Measurements from ENCODE around the gene AAK1.
"Not testable (repeated sequence)": the region's sequence is repeated elsewhere in the genome, so short reads cannot be mapped to it uniquely, and the experiment has no call there.

The AAK1 gene

DNA sequence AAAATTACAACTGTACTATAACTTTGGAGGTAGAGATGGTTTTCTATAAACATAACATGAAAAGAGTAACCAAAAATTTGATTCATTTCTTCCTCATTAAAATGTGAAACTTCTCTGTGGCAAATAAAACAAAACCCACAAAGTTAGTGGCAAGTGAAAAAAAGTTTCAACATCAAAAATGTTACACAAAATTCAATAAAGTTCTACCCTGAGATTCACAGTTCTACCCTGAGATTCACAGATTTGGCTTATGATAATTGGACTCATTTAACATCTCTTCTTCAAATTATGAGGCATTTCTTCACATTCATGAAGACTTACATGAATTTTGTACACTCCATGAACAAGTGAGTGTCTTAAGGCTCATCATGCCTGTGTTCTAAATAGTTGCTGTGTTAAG, 51.0 kb downstream of the AAK1 start:
- no peak for DNase-seq

DNA sequence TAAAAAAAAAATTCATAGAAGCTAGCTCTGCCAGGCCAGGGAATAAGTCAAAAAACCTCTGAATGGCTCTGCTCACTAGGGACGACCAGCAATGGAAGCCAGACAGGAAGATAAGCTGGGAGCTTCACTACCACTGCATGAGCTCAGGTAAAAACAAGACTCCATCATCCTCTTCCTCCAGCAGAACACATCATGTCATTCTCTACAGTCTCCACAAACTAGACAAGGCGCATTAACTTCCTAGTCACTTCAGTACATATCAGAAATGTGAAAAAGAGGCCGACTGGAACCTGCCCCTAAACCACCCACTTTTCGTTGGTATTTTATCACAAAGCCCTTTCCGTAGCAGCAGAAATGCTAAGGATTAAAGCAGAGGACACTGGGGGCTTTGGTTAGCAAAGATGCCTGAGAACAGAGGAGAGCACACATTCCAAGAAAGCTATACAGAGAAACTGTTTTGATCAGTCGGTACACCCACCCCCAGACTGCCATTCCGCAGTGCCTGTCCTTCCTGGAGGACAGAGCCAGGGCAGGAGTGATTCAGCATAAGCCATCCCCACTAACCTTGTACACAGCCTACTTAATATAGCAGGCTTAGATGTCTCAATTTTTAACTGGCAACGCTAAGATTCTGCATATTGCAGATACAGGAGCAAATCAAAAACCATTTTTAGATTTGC, 53.4 kb downstream of the AAK1 start:
- DNase-seq, result no peak

DNA sequence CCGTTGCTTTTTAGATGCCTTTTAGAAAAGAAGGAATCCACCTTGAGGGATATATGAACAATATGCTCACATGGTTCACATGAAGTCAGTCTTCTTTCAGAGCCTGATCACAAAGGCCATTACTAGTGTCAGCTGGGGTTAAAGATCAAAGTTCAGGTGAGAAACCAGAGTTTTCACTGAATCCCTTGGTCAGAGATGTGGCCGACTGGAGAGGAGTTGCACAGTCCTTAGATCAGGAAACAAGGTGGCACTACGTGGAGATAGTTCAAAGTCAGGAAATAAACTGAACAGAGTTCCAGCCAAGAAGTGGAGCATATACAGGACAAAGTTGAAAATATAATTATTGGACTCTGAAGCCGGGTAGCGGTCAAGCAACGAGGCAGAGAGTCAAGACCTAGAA, 54.6 kb downstream of the AAK1 start:
- DNase-seq, result no peak

DNA sequence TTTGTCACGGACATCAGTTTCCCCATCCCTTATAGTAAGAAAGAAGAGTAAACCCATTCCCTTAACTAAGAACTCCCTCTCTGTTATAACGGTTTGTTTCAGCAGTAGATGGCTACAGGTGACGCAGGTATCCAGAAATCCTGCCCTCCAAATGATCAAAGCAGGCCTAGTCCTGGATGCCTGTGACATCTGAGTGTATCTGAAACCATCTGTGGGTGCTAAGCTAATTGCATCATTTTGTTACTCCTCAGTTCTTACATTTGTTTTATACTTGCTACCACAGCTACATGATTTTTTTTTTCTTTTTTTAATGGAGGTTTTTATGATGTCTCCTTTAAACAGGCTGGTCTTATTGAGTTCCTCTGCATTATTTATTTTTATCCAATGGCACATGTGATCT, 55.1 kb downstream of the AAK1 start:
- DNase-seq, result no peak

DNA sequence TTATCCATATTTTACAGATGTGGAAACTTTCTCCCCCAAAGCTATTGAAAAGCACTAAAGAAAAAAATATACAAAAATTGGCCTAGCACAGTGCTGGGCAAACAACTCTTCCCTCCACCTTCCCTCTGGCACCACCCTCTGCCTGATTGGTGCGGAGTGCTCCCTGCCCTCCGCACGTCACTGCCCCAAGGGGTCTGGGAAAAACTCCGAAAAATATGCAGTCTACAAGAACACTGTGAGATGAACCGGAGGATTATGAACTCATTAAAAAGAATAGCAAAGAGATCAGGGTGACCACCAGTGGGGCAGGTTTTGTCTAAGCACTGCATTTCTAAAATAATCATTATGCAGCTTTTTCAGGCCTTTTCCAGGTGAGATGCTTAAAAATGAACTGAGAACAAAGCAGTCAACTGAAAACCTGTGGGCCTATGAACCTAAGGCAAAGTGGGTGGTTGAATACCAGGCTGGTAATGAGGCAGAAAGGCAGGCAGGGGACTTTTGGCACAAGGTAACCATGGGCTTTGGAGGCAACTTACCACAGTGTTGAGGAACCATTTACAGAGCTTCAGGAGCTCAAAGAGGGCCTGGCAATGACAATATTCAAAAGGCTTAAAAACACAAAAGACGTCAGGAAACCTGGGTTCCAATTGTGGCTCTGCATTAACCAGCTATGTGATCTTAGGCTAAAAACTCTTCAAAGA, 57.5 kb downstream of the AAK1 start:
- no peak for DNase-seq

DNA sequence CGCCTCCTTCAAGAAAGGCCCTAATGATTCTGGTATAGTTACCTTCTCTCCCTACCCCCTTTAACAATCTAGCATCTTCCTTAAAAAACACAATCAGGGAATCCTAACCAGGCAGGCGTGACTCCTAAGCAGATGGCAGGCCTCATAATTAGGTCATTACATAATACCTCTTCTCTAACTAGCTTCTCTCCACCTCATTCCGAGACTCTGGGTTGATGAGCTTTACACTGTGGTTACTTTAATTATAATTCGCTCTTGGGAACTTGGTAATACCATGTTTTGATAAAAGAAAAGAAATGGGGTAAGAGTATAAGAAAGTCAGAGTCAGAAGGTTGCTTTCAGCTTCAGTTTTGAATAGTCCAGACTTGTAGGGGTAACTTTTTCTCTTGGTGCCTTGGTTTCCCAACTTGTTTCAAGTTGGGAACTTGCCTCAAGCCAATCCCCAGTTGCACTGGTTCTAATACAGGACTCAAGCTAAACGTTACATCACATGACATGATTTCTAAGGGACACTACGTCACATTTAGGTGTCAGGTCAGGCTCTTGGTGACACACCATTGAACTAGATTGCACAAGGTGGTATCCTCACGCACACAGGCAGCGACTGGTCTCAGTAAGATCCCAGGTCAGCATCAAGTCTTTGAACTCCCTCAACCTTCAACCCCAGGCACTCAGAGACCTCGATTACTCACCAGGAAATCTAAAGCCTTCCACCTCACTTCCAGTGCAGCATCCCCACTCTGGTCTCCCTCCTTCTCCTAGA, 59.2 kb downstream of the AAK1 start:
- DNase-seq, result no peak

DNA sequence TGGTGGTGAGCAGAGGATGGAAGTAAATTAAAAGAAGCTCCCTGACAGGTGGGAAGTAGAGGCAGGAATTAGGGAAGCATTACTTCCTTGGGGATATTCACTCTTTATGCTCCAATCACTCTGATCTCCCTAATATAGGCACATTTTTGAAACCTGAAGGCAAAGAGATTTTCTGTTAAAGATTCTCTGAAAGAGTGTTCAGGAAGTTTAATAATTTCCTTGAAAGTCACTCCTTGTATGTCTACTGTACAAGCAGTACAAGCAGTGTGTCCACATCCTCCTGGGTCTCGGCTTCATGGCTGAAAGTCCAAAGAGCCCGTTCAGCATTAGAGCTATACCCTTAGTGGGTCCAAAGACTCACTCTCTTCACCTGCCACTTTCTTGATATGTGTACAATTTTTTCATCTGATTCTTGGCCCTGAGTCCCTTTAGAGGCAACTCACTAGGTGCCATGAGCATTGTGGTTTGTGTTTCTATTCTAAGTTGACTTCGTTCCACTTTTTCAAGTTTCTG, 60.2 kb downstream of the AAK1 start:
- no peak for DNase-seq

DNA sequence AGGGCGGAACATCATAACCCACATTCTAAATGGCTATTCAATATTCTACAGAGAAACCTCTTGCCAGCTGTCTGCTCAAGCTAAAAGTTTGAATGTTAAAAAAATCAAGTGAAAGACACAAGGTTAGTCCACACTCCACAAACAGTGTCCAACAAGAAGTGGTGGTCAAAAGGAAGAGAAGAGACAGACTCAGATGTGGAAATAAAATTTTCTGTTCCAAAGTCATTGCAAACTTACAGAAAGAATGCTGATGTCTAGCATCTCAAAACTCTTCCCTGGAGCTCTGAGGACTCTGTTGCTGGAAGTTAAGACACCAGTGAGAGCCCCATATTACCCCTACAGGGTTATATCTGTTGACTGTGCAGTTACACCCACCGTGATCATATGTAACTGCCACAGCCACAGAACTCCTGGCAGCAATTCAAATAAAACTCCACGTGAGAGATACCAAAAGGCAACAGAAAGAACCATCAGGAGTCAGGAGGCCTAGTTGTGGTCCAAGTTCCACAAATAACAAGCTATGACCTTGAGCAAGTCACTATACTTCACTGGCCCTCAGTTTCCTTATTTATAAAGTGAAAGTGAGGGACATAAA, 60.9 kb downstream of the AAK1 start:
- no peak for DNase-seq

DNA sequence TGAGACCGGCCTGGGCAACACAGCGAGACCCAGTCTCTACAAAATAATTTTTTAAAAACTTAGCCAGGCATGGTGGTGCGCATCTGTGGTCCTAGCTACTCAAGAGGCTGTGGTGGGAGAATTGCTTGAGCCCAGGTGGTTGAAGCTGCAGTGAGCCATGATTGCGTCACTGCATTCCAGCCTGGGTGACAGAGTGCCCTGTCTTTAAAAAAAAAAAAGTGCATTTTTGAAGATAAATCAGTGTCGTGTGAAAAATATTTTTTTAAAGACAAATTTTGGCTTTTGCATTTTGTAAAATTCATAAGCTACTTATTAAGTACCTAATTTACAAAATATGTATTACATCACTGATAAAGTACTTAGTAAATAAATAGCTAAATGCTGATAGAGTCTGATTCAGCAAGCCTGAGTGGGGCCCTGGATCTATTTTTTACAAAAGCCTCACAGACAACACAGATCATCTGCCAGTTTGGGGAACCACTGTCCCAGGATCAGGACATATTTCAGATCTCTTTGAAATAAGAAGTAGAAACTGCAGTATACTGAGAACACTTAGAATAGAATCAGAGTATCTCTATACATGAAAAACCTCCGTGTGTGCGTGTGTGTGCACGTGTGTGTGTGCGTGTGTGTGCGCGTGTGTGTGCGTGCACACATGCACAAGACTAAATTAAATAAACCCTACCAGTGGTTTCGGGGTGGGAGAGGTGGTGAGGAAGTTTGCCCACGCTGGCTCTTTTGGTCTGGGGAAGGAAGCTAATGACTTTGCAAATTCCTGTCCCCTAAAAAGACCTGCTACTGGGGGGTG, 61.6 kb downstream of the AAK1 start:
- DNase-seq, result no peak

DNA sequence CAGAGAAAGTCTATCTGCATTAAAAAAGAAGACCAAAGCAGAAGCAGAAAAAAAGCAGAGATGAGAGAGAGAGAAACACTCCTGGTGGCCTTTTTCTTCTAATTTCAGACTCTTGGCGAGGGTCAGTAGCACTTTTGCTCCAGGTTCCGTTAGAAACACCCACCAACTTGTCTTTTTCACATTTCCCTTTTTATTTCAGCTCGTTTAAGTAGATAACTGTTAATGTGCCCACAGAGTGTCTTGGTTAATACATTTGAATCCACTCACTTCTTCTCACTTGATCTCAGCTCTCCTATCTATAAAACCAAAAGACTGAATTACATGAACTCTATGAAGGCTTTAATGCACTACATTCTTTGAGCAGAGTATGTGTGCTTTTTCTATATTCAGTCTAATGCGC, 63.1 kb downstream of the AAK1 start:
- no peak for DNase-seq

DNA sequence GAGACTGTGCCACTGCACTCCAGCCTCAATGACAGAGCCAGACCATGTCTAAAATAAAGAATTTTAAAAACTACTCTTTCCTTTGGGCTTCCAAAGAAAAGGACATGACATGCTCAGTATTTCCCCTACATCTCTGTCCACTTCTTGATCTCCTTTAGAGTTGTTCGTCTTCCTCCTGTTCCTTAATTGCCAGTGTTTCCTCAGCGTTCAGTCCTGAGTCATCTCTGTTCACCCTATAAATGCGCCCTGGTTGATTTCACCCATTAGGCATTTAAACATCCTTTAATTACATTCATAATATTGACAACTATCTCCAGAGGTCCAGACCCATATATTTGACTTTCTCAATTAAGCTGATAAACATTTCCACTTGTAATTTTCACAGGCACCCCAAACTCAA, 64.0 kb downstream of the AAK1 start:
- DNase-seq, result no peak

DNA sequence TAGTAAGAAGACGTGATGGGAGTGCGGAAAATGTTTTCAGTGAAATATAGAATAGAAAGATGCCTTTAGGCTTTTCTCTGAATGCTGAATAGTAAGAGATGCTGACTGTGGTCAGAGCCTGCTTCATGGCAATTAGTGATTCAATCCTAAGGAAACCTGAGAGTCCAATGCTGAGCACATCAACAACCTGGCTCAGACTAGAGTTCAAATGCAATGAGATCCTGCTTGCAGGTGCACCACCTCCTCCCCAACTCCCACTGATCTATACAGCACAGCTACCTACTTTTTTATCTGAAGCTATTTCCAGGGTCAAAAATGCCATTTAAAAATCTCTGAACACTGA, 65.4 kb downstream of the AAK1 start:
- no peak for DNase-seq

DNA sequence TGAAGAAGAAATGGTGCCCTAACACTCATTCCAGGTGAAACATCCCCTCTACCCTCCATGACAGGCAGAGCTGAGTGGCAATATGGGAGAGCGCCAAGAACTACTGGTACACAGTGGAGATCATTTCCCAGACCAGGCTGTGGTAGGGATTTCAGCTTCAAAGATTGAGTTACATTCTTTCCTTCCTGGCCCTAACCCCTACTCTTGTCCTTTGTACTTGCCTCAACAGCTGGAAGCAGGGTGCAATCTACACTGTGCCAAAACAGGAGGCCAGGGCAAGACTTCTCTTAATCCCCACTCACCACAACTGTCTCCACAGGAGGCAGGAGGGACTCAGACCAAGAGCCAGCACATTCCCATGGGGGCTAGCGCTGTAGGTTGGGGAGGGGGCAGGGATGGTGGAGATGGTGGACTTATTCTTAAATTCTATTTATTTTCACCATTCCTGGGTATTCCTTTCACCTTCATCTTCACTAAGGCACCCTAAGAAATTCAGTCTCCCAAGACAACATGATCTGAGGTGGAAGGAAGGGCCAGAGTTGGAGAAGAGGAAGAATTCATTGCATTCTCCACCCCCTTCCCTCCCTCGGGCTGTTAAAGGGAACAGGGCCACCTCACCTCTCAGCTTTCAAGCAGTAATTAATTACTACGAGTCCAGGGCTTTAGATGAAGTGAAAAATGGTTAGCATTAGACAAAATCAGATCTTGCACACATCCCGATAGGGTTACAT, 65.9 kb downstream of the AAK1 start:
- DNase-seq, result no peak

DNA sequence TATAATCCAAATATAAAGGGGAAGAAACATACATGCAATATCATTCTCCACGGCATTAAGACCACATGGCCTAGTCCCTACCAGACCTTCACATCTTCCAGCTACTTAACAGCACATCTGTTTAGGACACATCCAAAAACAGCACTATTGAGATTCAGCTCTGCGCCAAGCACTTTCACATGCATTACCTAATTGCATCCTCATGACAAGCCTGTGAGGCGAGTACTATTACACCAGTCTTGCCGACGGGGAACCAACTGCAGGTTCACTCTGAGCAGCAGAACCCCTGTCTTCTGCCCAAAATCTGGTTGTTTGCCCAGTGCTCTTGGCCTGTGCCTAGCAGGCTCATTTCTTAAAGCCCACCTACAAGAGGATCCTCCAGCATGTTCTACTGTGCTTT, 66.7 kb downstream of the AAK1 start:
- no peak for DNase-seq

DNA sequence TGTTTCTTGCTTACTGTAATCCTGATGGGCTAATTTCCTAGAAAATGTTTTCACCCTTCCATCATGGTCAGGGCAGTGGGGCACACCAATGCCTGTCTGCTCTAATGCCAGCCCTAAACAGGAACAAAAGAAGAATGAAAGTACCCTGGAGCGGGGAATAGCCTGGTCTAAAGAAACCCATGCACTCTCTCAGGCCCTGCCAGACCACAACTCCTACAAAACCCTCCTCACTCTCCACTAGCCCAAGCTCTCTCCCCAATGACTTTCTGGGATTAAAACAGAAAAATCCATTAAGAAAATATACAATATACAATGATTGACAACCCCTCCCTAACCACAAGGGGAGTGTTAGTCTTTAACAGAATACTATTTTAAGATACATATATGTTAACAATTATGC, 67.6 kb downstream of the AAK1 start:
- no peak for DNase-seq

DNA sequence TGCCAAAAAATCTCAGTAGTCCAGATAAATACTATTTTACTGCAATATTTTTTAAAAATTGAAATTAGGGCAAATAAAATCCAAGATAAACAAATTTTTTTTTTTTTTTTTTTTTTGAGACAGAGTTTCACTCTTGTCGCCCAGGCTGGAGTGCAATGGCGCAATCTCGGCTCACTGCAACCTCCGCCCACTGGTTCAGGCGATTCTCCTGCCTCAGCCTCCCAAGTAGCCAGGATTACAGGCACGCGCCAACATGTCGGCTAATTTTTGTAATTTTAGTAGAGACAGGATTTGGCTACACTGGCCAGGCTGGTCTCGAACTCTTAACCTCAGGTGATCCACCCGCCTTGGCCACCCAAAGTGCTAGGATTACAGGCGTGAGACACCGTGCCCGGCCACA, 68.2 kb downstream of the AAK1 start:
- not testable (repeated sequence) for DNase-seq

DNA sequence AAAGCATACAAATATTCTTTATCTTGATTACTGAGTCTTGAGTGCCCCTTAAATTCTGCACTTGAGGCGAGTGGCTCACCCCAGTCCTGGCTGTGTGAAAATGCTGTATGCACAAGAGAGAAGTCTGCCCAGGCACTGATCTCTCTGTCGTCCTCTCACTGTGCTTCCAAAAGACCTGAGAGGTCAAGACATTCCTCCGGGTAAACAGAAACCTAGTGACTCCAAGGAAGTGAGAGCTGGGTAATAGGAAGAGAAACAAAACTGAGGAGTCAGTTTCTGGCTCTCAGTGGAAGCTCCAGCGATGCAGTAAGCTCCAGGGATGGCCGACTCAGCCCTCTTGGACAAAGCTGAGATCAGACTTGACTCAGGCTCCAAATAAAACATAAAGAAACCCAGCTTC, 70.9 kb downstream of the AAK1 start:
- no peak for DNase-seq

DNA sequence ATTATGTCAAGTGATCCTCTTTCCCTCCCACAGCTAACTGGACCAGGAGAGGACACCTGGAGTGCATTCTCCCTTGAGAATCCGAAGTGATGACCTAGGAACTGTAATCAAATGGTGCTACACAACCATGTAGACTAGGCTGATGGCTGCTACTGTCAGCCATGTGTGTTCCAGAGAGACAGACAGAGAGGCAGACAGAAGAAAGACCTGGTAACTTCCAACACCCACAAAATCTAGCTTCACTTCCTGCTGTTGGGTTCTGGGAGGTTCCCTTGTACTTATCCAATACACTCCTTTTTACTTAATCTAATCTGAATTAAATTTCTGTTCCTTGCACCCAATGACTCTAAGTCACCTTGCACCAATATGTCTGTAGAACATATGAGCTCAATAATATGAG, 72.3 kb downstream of the AAK1 start:
- DNase-seq, result no peak

DNA sequence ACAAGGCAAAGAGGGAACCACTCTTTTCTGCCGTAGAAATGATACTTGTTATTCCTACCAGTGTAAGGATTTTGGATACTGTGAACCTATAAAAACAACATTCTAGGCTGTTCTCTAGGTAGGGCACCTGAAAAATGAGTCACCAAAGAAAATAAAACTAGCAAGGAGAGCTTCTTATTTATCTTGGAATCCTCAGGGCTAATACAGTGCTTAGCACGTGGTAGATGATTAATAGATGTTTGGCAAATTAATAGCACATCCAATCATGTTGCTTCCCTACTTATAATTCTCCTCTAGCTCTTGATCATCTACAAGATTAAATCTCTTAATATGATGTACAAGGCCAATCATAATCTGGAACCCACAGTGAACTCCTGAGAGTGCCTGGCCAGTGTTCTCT, 73.1 kb downstream of the AAK1 start:
- no peak for DNase-seq

DNA sequence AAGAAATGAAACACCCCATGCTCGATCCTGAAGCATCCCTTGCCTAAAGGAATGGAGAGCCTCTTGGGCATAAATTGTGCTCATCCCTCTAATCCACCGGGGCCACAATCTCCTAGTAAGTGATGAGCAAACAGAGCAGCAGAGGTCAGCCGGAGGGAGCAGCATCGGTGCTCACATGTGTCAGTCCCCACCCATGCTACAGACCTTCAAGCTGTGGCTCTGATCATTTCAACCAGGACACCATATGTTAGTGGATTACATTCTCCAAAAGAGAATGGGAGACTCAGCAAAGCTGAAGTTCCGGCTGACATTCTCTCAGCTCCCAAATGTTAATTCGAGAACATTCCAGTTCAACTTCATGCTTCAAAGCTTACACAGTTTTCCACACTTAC, 75.6 kb downstream of the AAK1 start:
- no peak for DNase-seq

DNA sequence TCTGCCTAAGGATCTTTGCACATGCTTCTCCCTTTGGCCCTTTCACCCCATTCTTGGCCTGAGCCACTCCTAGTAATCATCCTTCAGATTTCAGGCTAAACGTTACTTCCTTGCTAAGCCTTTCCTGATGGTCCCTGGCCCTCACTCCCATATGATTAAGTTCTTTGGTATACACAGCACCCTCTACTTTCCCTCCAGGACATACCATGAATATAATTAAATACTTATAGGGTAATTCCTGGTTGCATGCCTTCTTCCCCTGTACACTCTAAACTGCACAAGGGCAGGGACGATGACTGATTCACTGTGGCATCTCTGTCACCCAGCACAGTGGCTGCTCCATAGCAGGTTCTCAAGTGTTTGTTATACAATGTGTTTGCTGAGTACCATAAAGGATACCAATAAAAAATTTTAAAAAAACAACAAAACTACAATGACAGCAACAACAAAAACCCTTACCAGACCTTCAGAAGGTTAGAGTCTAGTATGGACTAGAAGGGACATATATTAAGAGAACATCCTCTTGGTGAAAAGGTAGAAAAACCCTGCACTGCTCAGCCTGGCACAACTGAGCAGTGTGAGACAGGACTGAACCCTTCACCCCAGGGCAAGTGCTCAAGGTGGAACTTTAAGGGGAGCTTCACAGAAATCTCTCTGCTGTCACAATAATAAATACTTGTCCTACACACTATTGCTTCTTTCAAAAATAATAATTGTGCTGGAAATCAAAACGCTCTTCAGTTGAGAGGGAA, 76.2 kb downstream of the AAK1 start:
- no peak for DNase-seq

Measured in NCI-H187 (cell line).